Gastroesophageal sphincter (tissue), 3 donors: ENCODE results near the gene ZFR2.

Experiments used
- CTCF ChIP-seq, 4 experiments: fragments of 200-600 bp in 2 of 4; fragments of 450-650 bp in 2 of 4; sonication (generic) in 1 of 4; IDR thresholded peaks; one replicate each; pipeline ENCODE4 v1.5.1; 2017 to 2019; ENCODE audit warnings: antibody characterized with exemption in 4 of 4, mild to moderate bottlenecking in 2 of 4, moderate library complexity in 2 of 4
- POLR2A ChIP-seq, 2 donors: fragments of 450-650 bp; IDR thresholded peaks; one replicate each; pipeline ENCODE4 v1.6.1; 2017; ENCODE audit warnings: antibody characterized with exemption in 2 of 2, mild to moderate bottlenecking in 2 of 2, moderate library complexity in 1 of 2

DNA sequence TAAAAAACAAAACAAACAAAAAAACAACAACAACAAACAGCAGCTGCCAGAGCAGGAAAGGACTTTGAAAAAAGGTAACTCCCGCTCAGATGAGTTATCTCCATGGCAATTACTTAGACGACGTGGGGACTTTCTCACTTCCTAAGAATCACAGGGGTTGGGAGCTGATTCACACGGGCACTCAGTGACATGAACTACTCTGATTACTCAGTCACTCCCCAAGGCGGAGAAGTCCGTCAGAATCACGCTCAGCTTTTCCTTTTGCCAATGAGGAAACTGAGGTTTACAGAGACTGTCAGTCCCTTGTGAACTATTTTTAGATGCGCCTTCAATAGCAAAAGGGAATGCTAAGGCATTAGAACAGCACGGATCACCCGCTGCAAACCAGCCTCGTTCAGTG, 50.4 kb downstream of the ZFR2 start:
- TF ChIP-seq POLR2A (IDR thresholded peaks at IDR 0.05): no peak
- no peak for TF ChIP-seq CTCF (IDR thresholded peaks at IDR 0.05)
